BE2C (cell line): ENCODE measurements around the gene ETV6.

Source experiments
- DNase-seq: peaks from one replicate; pipeline ENCODE4 v3.0.0-alpha.2; 2020
- H3K27me3 ChIP-seq: fragments of 250-450 bp; sonication (Bioruptor Pico); 2 replicates; pipeline ENCODE4 v1.5.1; 2020; ENCODE audit warnings: mild to moderate bottlenecking
- H3K36me3 ChIP-seq: fragments of 250-450 bp; sonication (Bioruptor Pico); 2 replicates; pipeline ENCODE4 v1.5.1; 2020; ENCODE audit warnings: mild to moderate bottlenecking
- H3K4me1 ChIP-seq: fragments of 250-450 bp; sonication (Bioruptor Pico); 2 replicates; pipeline ENCODE4 v1.5.1; 2020
- H3K4me3 ChIP-seq: 2 replicates; pipeline ENCODE4 v1.5.1; 2011; ENCODE audit warnings: low read depth, low read length
- H3K9me3 ChIP-seq: fragments of 250-450 bp; sonication (Bioruptor Pico); 2 replicates; pipeline ENCODE4 v1.5.1; 2020
- TF ChIP-seq, protein P1 (sequence below): IDR thresholded peaks from 2 replicates; pipeline ENCODE4 v1.5.1; 2012; ENCODE audit warnings: mild to moderate bottlenecking, low read depth, low read length

The ETV6 gene

GRCh38 chr12:11822081-11822834, 172.8 kb downstream of the ETV6 start:
- H3K4me1 ChIP-seq, result no peaks in the 10 kb centered on the region
- no peaks in the 10 kb centered on the region for H3K27me3 ChIP-seq

DNA sequence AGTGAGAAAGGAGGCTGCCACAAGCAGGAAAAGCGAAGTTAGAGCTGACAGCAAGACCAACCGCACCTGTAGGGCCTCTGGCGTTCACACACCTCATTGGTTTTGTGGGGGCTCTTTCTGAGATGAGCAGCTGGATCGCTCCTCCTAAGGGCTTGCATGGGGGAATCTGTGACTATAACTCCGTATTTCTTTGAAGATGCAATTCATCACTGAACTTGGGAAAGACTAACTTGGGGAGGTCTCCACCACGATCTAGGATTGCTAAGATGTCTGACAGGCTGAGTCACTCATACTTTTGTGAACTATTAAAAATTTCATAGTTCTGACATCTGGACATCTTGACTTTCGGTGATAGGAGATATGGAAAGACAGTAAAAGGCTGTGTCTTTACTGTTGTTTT, 173.6 kb downstream of the ETV6 start:
- no peaks in the 10 kb centered on the region for H3K4me1 ChIP-seq
- H3K9me3 ChIP-seq, result no peaks in the 10 kb centered on the region
- no peak for DNase-seq
- H3K36me3 ChIP-seq, result no peaks in the 10 kb centered on the region
- H3K4me3 ChIP-seq, result no peak overlapping the region
- TF ChIP-seq, protein P1, sequence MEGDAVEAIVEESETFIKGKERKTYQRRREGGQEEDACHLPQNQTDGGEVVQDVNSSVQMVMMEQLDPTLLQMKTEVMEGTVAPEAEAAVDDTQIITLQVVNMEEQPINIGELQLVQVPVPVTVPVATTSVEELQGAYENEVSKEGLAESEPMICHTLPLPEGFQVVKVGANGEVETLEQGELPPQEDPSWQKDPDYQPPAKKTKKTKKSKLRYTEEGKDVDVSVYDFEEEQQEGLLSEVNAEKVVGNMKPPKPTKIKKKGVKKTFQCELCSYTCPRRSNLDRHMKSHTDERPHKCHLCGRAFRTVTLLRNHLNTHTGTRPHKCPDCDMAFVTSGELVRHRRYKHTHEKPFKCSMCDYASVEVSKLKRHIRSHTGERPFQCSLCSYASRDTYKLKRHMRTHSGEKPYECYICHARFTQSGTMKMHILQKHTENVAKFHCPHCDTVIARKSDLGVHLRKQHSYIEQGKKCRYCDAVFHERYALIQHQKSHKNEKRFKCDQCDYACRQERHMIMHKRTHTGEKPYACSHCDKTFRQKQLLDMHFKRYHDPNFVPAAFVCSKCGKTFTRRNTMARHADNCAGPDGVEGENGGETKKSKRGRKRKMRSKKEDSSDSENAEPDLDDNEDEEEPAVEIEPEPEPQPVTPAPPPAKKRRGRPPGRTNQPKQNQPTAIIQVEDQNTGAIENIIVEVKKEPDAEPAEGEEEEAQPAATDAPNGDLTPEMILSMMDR, result no peak
- no peaks in the 10 kb centered on the region for H3K27me3 ChIP-seq

More at GRCh38 chr12:11822081-11822834, 172.8 kb downstream of the ETV6 start:
- TF ChIP-seq, protein P1, result no peak
- Histone ChIP-seq H3K9me3 (no peaks in the 10 kb centered on the region), H3K36me3 (no peaks in the 10 kb centered on the region), H3K4me3 (no peak overlapping the region)
- DNase-seq, result no peak

- TF ChIP-seq, protein P1, result no peak
- no peak for DNase-seq
- Histone ChIP-seq H3K4me3 (no peak overlapping the region), H3K9me3 (no peaks in the 10 kb centered on the region), H3K36me3 (no peaks in the 10 kb centered on the region), H3K4me1 (no peaks in the 10 kb centered on the region), H3K27me3 (no peaks in the 10 kb centered on the region)
Observed at GRCh38 chr12:11823593-11823992, 174.1 kb downstream of the ETV6 start.

DNA sequence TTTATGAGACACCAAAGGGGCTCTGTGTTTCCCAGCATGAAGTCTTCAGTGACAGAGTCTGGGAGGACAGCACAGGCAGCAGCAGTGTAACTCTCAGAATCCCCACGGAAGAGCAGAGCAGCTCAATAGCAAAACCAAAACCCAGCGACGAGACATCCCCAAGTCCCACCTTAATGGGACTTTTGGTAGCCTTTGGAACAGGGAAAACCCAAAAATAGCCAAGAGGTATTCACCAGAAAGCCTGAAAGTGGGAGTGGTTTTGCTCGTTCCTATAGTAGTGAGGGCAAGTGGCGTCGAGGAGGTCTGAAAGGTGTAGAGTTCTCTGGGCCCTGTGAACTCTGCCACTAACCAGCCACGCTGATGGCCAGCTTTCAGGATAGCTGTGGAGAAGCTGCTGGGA, 174.6 kb downstream of the ETV6 start:
- no peaks in the 10 kb centered on the region for H3K27me3 ChIP-seq
- no peaks in the 10 kb centered on the region for H3K9me3 ChIP-seq
- DNase-seq, result no peak
- H3K4me3 ChIP-seq, result no peak overlapping the region
- no peaks in the 10 kb centered on the region for H3K36me3 ChIP-seq
- TF ChIP-seq, protein P1, result no peak
- H3K4me1 ChIP-seq, result no peaks in the 10 kb centered on the region

GRCh38 chr12:11824736-11825135, 175.3 kb downstream of the ETV6 start:
- Histone ChIP-seq H3K9me3 (no peaks in the 10 kb centered on the region), H3K36me3 (no peaks in the 10 kb centered on the region), H3K27me3 (no peaks in the 10 kb centered on the region), H3K4me1 (no peaks in the 10 kb centered on the region), H3K4me3 (no peak overlapping the region)
- TF ChIP-seq, protein P1, result no peak
- no peak for DNase-seq

GRCh38 chr12:11825278-11825677, 175.8 kb downstream of the ETV6 start:
- no peaks in the 10 kb centered on the region for H3K36me3 ChIP-seq
- H3K27me3 ChIP-seq, result no peaks in the 10 kb centered on the region
- no peaks in the 10 kb centered on the region for H3K9me3 ChIP-seq
- no peak overlapping the region for H3K4me3 ChIP-seq
- no peaks in the 10 kb centered on the region for H3K4me1 ChIP-seq
- TF ChIP-seq, protein P1, result no peak
- no peak for DNase-seq
